AG10803 (cell line): ENCODE data around the gene LRRC3B.
"Not testable (repeated sequence)": the region's sequence is repeated elsewhere in the genome, so short reads cannot be mapped to it uniquely, and the experiment has no call there.

Source experiments
- DNase-seq: peaks from one replicate; pipeline ENCODE4 v3.0.0; 2010; ENCODE audit warnings: low read depth
- H3K4me3 ChIP-seq: 2 replicates; pipeline ENCODE4 v1.5.1; 2011; ENCODE audit warnings: mild to moderate bottlenecking, low read length, control low read depth
- TF ChIP-seq, protein P1 (sequence below): conservative IDR thresholded peaks from 2 replicates; pipeline ENCODE4 v1.5.1; 2011; ENCODE audit warnings: mild to moderate bottlenecking, low read length, control low read depth, inconsistent platforms

The LRRC3B gene

DNA sequence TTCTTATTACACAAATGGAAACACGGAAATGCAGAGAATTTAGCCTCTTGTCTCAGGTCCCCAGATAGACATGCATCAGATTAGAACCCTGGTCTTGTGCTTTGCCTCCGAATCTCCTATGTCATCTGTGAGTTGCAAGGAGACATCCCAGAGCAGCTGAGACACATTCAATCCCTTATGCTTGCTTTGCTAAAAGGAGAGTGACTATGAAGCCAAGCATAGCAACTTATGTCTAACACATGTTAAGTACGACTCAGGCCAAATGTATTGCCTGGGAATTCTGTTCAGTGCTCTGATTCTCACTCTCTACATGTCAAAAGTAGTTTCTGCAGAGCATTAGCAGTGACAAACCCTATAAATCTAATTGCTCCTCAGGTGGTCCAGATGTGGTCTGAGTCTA, 30.6 kb upstream of the LRRC3B start:
- TF ChIP-seq, protein P1, sequence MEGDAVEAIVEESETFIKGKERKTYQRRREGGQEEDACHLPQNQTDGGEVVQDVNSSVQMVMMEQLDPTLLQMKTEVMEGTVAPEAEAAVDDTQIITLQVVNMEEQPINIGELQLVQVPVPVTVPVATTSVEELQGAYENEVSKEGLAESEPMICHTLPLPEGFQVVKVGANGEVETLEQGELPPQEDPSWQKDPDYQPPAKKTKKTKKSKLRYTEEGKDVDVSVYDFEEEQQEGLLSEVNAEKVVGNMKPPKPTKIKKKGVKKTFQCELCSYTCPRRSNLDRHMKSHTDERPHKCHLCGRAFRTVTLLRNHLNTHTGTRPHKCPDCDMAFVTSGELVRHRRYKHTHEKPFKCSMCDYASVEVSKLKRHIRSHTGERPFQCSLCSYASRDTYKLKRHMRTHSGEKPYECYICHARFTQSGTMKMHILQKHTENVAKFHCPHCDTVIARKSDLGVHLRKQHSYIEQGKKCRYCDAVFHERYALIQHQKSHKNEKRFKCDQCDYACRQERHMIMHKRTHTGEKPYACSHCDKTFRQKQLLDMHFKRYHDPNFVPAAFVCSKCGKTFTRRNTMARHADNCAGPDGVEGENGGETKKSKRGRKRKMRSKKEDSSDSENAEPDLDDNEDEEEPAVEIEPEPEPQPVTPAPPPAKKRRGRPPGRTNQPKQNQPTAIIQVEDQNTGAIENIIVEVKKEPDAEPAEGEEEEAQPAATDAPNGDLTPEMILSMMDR: no peak

DNA sequence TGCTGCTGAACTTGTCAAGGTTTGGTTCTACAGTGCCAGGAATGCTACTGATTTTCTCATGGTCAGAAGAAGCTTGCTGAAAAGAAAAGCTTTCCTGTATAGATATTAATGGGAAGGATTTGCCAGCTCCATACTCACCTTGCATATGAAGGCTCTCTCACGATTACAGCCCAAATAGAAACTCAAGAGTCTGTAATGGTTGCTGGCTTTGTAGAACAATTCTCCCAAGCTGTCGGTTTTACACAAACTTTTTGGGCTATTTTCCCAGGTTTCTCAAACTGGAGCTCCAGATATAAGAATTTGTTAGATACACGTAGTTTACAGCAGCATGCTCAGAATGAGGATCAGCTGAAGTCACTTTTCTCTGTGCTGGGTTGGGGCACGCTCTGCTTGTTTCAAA, 30.1 kb upstream of the LRRC3B start:
- no peak overlapping the region for H3K4me3 ChIP-seq
- TF ChIP-seq, protein P1: no peak
- DNase-seq: no peak

More for the DNA sequence above, 30.6 kb upstream of the LRRC3B start:
- no peak for DNase-seq
- H3K4me3 ChIP-seq: no peak overlapping the region

DNA sequence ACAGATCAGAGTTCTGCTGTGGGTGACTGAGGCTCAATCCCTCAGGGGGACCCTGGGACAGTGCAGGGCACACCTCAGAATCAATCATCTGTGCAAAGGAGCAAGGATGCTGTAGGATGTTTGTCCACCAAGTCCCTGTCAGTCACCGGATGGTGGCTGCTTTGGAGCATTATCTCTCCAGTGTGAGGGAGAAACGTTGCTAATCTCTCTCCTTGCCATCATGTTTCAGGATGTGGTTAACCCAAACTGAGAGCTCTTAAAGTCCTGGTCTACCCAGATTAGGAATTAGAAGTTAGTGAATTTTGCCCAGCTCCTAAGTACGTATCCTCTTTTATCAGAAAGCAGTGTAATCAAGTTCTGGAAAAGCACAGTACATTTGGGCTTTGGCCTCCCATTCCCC, 26.2 kb upstream of the LRRC3B start:
- TF ChIP-seq, protein P1: no peak
- DNase-seq: no peak

DNA sequence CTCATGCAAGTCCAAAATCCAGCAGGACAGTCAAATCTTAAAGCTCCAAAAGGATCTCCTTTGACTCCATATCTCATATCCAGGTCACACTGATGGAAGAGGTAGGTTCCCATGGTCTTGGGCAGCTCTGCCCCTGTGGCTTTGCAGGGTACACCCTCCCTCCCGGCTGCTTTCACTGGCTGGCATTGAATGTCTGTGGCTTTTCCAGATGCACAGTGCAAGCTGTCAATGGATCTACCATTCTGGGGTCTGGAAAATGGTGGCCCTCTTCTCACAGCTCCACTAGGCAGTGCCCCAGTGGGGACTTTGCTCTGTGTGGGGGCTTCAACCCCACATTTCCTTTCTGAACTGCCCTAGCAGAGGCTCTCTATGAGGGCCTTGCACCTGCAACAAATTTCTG, 19.3 kb upstream of the LRRC3B start:
- DNase-seq, H3K4me3 ChIP-seq: not testable (repeated sequence)

More for the DNA sequence above, 26.2 kb upstream of the LRRC3B start:
- no peak overlapping the region for H3K4me3 ChIP-seq

DNA sequence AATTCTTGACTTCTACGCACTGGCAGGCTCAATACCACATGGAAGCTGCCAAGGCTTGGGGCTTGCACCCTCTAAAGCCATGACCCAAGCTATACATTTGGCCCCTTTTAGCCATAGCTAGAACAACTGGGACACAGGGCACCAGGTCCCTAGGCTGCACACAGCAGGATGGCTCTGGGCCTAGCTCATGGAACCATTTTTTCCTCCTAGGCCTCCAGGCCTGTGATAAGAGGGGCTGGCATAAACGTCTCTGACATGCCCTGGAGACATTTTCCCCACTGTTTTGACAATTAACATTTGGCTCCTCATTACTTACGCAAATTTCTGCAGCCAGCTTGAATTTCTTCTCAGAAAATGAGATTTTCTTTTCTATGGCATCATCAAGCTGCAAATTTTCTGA, 18.8 kb upstream of the LRRC3B start:
- H3K4me3 ChIP-seq, DNase-seq: not testable (repeated sequence)

DNA sequence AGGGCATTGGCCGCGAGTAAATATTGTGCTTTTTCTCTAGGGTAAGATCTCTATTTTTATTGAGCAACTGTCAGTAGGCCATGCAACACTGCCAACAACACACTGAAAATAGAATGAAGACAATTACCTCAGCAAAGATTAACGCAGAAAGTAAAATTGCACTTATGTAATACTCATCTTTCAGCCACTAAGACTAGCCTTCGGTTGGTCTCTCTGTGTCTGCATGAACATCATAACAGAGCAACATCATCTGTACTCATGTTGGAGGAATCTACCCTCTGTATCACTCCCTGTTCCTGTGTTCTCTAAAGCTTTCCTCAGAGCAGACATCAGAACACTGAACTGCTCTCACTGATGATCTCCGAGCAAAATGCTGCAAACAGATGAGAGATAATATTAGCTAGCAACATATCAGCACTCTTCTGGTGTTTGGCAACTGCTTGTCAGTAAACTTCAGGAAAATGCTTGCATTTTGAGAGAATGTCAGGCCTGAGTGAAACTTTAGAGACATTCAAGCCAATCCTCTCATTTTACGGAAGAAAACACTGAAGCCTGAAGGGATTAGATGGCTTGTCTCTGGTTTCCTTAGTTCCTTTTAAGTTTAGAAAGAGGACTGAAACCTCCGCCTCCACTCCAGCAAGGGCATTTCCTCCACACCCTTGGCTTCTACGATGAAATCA, 8.4 kb upstream of the LRRC3B start:
- TF ChIP-seq, protein P1: no peak
- no peak for DNase-seq
- no peak overlapping the region for H3K4me3 ChIP-seq

DNA sequence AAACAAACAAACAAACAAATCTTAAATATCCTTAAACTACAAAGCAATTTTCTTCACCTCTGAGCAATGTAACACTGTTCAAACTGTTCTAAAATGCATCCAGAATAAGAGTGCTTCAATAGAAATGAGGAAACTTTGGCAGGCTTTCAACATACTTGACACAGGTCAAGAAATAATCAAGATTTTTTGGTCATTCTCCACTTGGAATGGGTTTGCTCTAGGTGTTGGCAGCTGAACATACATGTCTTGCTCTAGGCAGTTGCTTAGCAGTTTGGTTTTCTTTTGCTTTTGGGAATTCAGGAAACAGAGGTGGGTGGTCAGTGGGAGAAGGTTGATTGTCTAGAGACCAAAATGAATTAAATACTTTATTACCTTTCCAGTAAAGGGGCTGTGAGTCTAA, 1.4 kb upstream of the LRRC3B start:
- TF ChIP-seq, protein P1: no peak
- H3K4me3 ChIP-seq: no peak overlapping the region
- no peak for DNase-seq

DNA sequence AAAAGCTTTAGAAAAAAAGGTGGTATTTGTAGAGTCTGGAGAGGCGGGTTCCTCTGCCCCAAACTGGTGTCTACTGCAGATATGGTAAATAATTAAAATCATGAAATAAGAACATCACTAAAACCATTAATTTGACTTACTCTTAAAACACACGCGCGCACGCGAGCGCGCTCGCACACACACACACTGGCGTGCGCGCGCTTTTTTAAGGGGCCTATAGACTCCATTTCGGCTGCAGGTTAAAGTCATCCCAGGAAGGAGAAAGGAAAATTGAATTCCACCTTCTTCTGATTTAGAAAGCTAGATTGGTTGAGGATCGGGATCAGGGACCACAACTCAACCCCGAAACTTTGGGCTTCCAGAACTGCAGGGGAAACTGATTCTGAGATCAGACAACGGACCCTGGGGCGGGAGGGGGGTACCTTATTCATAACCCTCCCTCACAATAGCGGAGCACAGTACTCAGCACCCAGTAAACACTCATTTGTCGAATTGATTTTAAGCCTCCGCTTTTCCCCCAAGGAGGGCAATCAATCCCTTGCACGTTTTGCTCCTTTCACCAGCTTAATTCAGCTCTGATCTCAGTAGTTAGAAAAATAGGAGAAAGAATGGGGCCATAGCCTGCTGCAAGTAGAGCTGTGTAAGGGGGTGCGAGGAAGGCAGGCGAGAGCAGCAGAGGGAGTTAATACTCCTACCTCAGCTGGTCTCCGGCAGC, 509 bp upstream of the LRRC3B start:
- DNase-seq: no peak
- TF ChIP-seq, protein P1: no peak
- no peak overlapping the region for H3K4me3 ChIP-seq
